Activated T-helper 9 cell treated with anti-CD3 and anti-CD28 coated beads, Interleukin-2, amount 50 U/mL, for 16 hours (primary cell): Measurements from ENCODE around the gene TM2D3.

Experiments used
- DNase-seq: peaks from one replicate; pipeline ENCODE4 v3.0.0-alpha.2; 2020; ENCODE audit warnings: low read depth

Gene TM2D3, protein sequence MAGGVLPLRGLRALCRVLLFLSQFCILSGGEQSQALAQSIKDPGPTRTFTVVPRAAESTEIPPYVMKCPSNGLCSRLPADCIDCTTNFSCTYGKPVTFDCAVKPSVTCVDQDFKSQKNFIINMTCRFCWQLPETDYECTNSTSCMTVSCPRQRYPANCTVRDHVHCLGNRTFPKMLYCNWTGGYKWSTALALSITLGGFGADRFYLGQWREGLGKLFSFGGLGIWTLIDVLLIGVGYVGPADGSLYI

DNA sequence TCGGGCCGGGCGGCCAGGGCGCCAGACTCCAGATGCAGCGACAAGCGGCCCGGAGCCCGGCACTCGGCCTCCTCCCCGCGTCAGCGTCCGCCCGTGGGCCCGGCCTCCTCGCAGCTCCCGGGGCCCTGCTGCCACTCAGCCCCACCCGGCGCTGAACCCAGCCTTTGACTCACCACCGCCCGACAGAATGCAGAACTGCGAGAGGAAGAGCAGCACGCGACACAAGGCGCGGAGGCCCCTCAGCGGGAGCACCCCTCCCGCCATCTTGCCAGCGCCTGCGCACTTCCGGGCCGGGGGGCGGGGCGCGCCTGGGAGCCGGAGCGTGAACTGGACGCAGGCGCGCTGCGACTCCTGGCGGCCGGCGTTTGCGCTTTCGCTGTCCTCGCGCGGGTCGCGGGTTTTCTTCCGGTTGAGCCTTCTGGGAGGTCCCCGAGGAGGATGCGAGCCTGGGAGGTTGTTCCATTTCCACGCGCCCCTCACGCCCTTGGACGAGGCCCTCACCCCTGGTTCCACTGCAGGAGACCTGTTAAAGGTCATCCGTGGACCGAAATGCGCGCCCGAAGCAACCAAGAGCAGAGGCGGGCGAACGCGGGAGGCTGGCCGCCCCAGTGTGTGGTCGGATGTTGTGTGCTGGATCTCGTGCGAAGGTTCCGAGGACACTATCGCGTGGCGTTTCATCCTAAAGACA, at the start of gene TM2D3:
Gene TM2D3, minus strand, starts transcription at position 284 of the 688 bp plus-strand sequence. Its CDS starts 20 bp downstream, at position 264.
- DNase-seq: peak; percentile 93

DNA sequence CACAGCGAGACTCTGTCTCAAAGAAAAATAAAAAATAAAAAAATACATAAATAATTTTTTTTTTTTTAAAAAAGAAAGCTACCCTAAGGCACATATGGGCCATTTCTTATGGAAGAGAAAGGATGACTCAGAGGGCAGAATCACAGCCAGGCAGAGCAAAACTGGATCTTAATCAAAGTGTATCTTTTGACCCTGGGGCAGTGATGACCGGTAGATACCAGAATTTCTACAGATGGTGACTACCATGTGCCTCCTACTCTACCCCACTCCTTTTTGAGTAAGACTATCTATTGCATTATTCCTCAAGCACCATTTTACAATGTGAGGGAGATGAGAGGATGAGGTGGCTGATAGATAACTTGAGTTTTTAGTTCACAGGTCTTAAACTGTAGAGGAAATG, 46.1 kb upstream of the TM2D3 start:
- DNase-seq: no peak

DNA sequence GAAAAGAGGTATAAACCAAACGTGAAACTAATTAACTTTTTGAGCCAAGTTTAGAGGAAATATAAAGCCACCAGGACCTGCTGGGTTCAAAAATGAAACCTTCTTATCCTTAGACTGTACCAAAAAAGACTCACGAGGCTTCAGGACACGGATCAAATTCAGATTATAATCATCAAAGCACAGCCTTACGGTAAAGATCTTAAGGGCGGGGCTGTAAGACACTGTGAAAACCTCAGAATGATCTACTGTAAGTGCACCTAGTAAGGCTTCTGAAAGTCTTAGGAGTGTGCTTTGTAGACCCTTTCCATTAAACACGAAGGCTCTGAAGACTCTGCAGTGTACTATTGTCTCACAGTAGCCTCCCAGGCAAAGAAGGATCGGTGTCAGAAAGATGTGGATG, 45.3 kb upstream of the TM2D3 start:
- DNase-seq: no peak

DNA sequence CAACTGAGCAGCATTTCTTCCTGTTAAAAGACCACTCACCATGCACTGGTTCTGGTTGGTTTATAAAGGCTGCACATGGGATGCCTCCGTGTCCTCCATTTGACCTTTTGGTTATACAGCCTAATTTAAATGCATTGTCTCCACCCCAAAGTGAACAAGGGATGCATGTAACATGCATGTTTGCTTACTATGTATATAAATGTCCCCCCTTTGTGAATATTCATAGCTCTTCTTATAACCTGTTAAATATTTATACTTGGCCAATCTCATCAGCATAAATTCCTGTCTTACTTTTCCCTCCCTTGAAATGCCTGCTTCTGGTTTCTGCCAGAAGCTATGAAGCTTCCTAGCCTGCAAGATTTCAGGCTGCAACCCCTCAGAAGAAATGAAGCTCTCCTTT, 44.6 kb upstream of the TM2D3 start:
- no peak for DNase-seq

DNA sequence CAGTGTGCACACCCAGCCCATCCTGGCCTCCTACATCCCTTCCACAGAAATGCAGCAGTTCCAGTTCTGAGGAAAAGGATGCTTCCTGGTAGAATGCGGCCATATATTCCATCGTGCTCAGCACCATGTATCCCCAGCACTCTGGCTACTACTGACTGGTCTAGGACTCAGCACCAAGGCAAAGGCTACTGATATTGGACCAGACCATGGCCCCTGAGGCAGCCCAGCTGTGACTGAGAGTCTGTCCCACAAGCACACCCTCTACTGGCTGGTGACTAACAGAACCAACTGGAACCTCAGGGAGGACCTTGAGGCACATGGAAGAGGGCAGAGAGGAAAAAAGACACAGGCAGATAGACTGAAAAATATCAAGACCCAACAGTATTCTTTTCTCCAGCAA, 42.1 kb upstream of the TM2D3 start:
- DNase-seq: no peak

DNA sequence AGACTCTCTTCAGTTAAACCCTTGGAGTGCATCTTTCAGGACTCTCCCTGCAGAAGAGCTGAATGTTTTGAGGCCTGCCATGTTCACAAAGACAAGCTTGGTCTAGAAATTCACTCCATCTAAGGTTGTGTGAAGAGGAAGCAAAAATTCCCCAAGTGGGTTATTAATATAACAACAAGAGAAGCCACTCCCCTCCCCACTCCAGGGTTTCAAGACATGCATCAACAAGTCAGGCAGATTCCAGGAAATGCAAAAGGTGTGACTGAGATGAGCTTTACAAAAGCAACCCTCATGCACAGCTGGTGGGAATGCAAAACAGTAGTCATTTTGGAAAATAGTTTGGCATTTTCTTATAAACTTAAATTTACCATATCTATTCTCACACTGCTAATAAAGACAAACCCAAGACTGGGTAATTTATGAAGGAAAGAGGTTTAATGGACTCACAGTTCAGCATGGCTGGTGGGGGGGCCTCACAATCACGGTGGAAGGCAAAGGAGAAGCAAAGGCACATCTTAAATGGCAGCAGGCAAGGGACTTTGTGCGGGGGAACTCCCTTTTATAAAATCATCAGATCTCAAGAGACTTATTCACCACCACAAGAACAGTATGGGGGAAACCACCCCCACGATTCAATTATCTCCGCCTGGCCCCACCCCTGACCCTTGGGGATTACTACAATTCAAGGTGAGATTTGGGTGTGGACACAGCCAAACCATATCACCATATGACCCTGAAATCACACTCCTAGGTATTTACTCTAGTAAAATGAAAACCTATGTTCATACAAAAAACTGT, 40.8 kb upstream of the TM2D3 start:
- no peak for DNase-seq

DNA sequence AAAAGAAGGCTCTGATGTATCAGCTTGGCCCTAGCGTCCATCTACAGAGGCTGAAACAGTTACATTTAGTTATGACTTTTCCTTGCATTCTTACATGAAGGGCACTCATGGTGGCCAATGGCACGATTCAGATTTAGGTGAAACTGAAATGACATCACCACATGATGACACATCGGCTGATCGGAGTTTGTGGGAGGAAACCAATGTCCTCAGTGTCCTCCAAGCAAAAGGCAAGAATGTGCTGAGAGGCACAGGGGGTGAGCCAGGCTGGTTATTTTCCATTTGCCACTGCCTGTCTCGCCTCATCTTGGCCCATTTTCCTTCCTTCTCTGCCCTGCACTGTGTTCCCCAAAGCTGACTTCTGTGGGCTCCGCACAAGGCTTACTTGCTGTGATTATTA, 37.7 kb upstream of the TM2D3 start:
- no peak for DNase-seq

DNA sequence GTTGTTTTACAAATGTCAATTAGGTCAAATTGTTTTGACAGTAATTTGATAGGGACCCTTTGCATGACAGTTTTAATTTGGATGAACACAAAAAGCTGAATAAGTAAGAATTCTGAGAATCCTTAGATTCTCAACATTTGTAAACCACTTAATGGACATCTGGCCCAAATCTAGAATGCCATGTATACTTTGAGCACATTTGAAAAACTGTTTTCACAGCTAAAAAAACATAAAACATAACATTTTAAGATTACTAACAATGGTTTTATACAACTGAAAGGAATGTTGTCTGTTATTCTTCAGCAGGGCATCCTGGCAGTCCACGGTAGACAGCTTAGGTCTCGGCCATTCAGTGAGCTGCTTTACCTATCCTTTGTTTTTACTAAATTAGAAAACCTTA, 34.5 kb upstream of the TM2D3 start:
- DNase-seq: no peak

DNA sequence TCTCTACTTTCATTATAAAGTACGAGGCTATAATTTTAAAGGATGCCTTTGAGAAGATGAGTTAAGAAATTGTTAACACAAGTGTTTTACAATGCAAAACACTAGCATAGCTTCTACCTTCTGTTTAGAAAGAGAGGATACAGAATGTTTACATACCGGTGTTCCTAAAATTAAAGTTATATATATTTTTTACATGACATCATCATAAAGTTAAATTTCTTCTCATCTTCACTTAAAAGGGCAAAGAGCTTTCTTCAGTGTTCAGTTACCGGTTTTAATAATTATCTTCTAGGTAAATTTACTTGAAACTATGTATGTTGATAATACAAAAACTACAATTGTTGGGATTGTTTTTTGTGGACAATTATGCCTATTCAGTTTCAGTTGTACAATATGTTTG, 32.7 kb upstream of the TM2D3 start:
- no peak for DNase-seq

DNA sequence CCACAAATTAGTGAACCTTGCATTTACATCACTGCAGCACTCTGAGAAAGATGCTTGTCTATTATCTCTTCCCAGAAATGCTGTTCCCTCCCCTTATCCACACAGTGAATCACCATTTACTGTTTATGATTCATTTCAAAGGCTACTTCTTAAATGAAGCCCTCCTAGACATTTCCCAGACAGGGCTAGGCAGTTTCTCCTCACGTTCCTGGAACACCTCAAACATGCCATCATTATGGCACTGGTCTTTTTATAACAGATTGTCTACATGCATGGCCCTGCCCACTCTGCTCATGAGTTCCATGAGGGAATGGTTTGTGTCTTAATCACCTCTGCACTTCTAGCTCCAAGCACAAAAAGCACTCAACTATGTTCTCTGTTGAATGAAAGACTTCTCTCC, 32.2 kb upstream of the TM2D3 start:
- no peak for DNase-seq

DNA sequence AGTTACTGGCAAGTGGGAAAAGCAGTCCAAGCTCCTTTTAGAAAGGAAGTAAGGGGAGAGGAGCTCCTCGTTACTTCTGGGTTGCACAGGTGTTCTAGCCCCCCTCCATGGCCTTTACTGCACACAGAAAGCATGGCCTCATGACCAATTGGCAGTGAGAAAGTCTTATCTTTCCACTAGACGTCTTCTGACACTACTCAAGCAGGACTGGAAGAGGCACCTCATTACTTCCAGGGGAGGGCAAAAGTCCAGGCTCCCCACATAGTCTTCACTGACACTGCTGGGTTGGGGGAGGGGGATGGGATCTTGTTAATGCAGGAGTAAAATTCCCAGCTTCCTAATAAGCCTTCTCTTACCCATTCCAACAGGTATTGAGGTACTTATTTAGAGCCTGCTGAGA, 27.6 kb upstream of the TM2D3 start:
- no peak for DNase-seq

DNA sequence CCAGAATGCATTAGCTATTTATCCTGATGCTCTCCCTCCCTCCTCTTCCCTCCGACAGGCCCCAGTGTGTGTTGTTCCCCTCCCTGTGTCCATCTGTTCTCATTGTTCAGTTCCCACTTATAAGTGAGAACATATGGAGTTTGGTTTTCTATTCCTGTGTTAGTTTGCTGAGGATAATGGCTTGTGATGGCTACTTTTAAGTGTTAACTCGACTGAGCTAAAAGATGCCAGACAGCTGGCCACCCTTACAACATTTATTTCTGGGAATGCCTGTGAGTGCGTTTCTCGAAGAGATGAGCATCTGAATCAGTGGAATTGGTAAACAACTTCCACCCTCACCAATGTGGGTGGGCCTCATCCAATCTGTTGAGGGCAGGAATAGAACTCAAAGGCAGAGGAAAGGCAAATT, 24.7 kb upstream of the TM2D3 start:
- DNase-seq: no peak

DNA sequence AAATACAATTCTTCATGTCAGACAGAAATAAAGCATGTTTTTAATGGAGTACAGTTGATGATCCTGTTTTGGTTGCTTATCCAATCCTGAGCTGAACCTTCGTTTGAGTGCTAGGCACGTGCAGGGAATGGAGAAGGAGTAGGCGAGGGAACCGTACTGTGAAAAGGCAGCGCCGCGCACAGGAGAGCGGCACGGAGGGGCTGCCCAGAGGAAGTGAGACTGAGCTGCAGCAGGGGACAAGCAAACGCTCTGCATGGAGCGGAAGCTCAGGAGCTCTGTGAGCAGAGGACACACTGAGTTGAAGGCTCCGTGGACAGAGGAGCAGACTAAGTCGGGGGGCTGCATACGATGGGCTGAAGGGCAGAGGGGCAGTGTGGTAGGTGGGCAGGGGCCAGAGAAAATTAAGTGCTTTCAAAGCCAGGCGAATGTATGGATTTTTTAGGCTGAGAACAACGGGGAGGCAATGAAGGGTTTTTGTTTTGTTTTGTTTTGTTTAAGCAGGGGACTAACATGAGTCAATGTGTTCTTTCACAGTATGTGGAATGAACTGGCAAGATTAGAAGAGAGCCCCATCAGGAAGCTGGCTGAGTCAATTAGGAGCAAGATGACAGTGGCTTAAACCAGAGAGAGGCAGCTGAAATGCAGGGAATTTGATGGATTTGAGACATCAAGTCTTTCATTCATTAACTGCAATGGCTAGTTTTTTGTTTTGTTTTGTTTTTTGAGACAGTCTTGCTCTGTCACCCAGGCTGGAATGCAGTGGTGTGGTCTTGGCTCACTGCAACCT, 23.8 kb upstream of the TM2D3 start:
- DNase-seq: no peak

DNA sequence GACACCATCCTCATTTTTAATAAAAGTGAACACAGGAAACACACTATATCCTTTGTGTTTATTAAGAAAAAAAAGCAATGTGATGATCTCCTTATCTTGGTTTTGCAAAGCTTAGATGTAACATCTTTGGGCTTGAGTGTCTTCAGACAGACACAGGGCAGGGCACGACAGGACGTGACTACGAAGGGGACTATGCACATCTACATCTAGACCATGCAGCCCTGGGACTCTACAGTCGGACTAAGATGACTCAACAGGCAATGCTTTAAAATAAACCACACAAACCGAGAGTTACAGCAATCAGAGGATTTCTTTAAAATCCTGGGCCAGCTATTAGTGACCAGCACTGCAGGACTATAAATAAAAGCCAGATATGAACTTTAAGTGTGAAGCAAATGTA, 22.8 kb upstream of the TM2D3 start:
- no peak for DNase-seq

DNA sequence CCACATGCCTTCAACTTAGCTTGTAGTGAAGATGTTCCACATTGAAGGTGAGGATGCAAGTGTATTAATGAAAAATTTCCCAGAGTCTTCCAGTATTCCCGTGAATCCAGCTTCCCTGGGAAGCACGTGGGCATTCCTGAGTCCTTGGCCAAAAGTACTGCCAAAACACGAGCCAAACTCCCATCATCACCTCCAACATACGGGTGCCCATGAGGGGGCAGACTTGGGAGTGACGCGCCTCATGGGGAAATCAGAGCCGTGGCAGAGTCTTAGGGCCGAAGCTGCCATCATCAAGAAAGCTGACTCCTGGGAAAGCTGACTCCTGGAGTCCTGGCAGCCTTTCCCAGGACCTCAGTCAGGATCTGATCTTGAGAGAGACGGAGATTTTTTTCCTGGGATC, 20.1 kb upstream of the TM2D3 start:
- DNase-seq: no peak

DNA sequence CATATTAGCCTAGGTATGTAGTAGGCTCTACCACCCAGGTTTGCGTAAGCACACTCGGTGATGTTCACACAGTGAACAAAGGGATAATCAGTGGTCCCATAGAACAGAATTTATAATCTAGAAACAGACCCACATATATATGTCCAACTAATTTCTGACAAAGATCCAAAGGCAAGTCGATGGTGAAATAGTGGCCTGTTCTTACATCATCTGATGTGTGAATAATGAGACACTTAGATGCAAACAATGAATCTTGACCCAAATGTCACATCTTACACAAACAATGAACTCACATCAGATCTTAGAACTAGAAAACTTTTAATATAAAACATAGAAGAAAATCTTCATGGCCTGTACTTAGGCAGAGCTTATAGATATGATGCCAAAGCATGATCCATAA, 17.6 kb upstream of the TM2D3 start:
- DNase-seq: no peak

DNA sequence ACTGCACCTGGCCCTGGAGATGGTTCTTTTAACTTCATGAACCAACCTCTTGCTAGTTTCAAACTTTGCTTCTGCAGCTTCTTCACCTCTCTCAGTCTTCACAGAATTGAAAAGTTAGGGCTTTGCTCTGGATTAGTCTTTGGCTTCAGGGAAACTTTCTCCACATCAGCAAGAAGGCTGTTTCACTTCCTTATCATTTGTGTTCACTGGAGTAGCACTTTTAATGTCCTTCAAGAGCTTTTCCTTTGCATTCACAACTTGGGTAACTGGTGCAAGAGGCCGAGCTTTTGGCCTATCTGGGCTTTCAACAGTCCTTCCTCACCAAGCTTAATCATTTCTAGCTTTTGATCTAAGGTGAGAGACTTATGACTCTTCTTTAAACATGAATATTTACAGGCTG, 15.7 kb upstream of the TM2D3 start:
- DNase-seq: no peak

DNA sequence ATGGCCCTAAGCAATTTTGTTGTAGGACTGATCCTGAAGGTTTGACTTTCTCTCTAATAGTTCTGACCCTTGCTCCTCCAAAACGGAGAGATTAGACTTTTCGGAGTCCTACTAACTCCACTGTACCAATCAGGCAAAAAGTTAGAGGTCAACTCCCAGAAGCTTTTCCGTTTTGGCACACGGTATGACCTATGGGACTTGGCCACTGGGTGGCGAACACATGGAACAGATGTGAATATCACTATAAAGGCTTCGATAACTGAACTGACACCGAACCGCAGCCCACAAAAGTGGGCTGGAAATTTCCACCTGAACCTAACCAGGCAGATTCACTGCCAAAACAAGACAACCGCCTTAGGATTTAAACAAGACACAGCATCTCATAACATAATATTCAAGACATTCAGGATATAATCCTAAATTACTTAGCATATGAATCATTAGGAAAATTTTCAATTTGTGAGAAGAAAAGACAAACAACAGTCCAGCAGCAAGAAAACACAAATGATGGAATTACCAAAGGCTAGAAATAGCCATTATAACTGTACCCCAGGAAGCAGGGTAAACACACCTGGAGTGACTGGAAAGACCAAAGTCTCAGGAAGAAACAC, 12.2 kb upstream of the TM2D3 start:
- no peak for DNase-seq

DNA sequence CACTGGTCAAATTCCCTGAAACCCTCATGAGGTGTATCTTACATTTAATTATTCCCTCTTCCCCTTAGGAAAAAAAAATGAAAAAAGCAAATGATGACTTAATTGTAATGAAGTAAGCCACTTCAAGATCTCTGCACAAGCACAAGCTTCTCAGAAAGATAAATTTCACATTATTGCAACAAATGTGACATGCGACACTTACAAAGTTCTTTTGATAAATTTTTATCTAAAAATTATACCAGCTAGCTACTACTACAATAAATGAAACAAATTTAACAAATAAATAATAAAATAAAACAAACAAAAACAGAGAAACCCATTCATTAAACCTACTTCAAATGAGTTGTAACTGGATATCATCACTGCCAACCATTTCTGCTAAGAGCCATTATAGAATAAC, 10.0 kb upstream of the TM2D3 start:
- no peak for DNase-seq

DNA sequence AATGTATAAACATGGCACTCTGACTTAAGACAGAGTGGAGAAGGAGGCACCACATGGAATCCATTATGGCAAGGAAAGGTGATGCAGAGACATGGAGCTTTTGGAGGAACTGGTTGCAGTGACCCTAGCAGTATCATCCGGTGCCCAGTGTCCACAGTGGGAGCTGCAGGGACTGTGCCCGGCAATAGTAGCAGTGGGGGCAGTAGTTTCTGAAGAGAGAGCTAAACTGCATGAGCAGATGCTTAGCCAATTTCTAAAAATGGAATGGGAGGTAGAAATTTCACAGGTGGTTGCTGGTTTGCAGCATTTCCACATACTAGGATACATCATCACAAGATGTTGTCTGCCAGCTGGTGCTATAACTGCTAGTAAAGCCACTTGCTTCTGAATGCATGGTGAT, 7.8 kb upstream of the TM2D3 start:
- no peak for DNase-seq

DNA sequence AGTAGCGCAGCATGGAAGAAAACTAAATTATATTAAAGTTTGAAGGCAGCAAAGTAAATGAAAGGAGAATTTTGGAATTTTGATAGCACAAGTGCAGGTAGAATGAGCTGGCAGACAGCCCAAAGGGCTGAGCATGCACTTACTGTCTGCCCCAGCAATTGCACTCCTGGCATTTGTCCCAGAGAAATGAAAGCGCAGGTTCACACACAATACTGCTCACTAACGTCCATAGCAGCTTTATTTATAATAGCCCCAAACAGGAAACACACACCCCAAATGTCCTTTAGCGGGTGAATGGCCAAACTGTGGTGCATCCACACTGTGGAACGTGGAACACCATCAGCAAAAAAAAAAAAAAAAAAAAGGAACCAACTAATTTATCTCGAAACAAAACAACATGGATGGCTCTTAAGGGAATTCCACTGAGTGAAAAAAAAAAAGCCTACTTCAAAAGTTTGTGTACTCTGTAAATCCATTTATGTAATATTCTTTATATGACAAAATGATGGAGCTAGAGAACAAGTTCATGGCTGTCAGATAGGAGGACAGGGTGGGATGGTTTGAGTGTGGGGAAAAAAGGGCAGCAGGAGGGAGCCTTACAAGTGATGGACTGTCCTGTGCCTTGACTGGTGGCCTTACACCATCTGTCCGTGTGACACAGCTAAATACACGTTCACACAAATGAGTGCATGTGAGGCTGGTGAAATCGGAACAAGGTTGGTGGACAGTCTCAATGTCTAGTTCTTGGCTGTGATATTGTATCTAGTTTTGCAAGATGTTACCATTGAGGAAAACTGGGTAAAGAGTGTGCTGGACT, 6.0 kb upstream of the TM2D3 start:
- no peak for DNase-seq
